ENCODE measurements around the gene MYDGF. TPM values are rescaled to one million over a fixed set of nuclear protein-coding genes. Genes with fewer than 3 reads are reported as not detected.
"Not testable (repeated sequence)": the region's sequence is repeated elsewhere in the genome, so short reads cannot be mapped to it uniquely, and the experiment has no call there.

Gene MYDGF
- 256 TPM for polyA plus RNA-seq (2013, experiment 1 of 2; ENCODE audit: insufficient read length)
- polyA plus RNA-seq (2013, experiment 2 of 2; ENCODE audit: insufficient read length) = 230 TPM

GRCh38 chr19:4669723-4670480 is at the start of gene MYDGF:
Gene MYDGF, minus strand, starts transcription at chr19:4670342. Its CDS starts 8 bp downstream, at chr19:4670334.
- peak; percentile 93 for DNase-seq

DNA sequence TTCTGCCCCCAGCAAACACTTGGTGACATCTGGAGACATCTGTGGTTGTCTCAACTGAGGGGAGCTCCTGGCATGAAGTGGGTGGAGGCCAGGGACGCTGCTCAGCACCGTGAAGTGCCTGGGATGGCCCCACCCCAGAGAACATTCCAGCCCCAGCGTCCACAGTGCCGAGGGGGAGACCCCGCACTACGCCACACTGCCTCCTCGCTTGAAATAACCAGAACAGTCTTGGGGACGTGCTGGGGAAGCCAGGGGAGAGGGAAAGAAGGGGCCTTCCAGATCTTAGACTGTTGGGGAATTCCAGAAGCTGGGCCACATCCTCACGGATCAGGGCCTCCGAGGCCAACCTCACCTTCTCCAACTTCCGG is 49.3 kb upstream of the MYDGF start:
- no peak for DNase-seq

- no peak for DNase-seq
Measured at GRCh38 chr19:4717966-4718701, 48.0 kb upstream of the MYDGF start.

GRCh38 chr19:4717191-4717965 is 47.2 kb upstream of the MYDGF start:
- DNase-seq = no peak

DNA sequence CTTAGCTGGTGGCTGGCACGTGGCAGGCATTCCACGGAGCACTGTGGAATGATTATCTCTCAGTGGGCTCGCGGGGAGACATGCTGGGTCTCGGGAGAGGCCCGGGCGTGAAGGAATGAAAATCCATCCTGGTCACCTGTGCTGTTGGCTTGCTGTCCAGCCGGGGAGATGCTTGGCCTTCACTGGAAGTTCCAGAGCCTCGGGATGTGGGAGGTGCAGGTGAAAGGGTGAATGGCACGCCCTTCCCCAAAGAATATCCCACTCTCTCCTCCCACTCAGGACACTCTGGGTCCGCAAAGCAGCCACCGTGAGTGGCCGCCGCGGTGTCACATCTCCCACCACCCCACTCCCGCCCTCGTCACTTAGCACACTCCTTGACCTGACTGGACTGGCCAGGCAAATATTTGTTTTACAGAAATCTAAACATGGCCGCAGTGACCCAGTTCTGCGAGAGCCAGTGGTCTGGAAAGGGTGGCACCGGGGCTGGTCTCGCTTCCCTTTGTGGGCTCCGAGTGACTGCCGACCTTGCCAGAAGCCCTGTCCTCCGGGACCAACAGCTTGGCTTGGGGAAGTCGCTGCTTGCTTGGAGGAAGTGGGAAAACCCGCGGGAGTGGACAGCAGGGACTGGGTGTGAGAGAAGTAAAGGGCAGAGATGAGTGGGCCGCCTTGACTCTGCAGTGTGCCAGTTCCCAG is 45.5 kb upstream of the MYDGF start:
- no peak for DNase-seq

DNA sequence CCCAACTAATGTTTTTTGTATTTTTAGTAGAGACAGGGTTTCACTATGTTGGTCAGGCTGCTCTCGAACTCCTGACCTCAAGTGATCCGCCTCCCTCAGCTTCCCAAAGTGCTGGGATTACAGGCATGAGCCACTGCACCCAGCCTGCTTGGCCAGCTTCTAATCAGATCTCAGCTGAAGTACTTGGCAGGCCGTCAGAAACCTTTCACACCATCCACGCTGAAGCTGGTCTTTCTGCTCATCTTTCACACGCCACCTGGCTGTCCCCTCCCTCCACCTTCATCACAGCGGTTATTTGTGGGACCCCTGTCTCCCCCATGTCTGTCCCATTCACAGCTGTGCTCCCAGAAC is 45.0 kb upstream of the MYDGF start:
- DNase-seq = not testable (repeated sequence)

DNA sequence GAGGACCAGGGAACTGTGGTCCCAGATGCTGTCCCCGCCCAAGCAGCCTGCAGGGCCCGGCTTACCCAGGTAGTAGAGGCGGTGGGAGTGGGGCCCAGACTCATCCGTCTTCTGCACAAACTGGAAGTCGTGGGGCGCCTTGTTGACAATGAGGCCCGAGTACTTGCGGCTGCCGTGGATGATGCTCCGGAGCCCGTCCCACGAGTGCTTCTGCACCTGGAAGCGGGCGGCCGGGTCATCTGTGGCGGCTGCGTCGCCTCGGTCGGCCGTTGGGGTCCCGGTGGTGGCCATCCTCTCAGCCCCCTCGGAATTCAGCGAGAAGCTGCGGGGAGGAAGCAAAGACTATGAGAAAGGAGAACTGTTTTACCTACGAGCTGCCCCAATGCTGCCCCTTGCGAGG is 43.9 kb upstream of the MYDGF start:
- DNase-seq = no peak

DNA sequence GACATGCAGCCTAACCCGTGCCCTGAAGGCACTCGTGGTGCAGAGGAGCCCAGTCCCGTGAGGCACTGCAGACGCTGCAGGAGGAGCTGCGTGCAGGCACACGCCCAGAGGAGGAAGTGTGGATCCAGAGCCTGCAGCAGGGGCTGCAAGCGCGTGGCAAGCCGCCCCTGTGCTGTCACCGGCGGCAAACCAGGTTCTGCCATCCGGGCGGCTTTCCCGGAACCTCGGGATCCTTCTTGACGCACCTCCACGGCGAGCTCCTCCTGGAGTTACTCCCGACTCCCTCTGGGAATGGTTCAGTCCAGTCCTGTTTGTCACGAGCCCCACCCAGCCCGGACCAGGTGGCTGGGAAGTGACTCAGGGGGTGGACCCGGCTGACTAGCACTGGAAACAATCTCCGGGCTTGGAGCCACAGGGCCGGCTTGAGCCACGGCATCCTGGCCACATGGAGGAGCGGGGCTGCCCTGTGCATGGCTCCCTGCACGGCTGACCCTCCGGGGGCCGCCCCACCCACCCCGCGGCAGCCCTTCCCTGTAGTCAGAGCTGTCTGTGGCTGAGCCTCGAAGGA is 43.3 kb upstream of the MYDGF start:
- peak; percentile 71 for DNase-seq

GRCh38 chr19:4712771-4713170 is 42.6 kb upstream of the MYDGF start:
- DNase-seq = no peak

DNA sequence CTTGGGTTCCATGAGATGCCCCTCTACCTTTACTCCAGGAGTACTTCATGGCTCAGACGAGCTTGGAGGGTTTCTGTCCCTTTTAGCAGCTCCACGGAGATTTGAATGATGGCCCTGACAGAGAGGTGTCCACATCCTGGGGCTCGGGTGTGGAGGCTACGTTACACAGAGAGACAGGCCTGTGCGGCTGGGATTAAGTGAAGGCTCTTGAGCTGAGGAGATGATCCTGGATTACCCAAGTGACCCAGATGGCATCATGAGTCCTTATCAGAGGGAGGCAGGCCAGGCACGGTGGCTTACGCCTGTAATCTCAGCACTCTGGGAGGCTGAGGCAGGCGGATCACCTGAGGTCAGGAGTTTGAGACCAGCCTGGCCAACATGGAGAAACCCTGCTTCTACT is 41.1 kb upstream of the MYDGF start:
- no peak for DNase-seq

GRCh38 chr19:4710281-4710600 is 40.1 kb upstream of the MYDGF start:
- no peak for DNase-seq

DNA sequence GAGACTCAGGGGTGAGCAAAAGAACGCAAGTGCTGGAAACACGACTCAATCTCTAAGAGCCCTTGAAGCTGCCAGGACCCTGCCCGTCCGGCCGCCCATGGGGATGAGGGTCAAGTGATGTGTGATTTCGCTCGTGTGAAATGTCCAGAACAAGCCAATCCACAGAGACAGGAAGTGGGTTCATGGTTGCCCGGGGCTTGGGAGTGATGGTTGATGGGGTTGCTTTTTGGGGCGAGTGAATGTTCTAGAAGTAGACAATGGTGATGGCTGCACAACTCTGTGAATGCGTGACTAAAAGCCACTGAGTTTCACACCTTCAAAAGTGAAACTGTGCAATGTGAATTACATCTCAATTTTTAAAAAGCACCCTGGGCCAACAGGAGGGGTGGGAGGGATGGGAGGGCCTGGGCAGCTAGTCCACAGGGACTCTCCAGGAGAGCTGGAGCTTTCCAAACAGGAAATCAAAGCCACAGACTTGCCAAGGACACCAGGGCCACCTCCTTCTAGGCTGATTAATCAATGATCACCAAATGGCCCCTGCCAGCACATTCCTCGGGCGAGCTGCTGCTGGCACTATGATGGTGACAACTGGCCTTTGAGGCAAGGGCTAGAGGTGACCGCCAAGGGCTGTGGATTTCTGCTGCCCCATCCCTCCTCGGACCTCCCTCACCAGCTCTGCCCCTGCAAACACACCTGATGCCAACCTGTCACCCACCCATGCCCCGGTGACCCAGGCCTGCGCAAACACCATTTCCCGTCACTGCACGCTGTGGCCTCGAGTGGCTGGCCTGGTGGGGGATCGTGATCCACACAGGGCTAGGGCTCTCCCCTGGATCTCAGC is 39.5 kb upstream of the MYDGF start:
- DNase-seq = no peak

GRCh38 chr19:4707956-4708650 is 38.0 kb upstream of the MYDGF start:
- no peak for DNase-seq

GRCh38 chr19:4707322-4707721 is 37.2 kb upstream of the MYDGF start:
- no peak for DNase-seq

DNA sequence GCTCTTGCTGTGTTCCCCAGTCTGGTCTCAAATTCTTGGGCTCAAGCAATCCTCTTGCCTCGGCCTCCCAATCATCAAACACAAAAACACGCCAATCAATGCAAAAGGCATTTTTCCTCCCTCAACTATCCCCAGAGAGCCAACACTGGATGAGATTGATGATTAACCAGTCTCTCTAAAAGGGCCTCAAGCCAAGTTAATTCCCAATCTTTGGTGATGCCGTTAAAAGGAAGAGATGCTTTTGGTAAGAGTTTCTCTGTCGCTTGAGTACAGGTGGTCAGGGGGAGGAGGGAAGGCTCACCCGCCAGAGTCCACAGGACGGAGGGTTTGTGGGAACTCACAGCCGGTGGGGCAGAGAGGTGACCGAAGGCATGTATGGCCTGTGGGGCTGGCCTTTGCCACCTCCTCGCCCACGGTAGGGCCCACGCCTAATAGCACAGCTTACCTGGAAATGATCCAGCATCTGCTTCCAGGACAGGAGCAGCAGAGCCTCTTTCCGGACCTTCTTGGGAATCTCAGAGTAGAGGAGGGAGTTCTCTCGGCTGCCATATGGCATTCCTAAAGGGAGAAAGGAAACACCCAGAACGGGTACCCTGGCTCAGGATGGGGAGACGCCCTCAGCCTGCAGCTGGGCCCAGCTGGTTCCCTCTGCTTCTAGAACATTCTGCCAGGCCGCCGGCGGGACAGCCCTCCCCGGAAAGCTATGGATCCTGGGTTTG is 35.4 kb upstream of the MYDGF start:
- DNase-seq = no peak

DNA sequence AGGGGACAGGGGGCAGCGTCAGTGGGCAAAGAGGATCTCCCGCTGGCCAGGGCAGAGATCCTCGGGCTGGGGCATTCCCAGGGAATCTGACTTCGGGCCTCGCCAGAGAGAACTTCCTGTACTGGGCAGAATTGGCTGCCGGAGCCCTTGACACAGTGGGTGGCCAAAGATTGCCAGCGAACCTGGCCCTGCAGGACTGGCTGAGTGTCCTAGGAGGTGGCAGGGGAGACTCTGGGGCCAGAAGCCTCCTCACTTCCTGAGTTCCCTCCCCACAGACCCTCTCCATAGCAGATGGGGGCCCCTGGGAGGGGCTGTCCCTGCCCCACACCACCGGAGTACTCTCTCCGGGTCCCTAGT is 34.2 kb upstream of the MYDGF start:
- DNase-seq = no peak

GRCh38 chr19:4703671-4704316 is 33.7 kb upstream of the MYDGF start:
- DNase-seq = no peak

GRCh38 chr19:4702764-4703163 is 32.6 kb upstream of the MYDGF start:
- no peak for DNase-seq

- no peak for DNase-seq
Measured at GRCh38 chr19:4701557-4701956, 31.4 kb upstream of the MYDGF start.

- no peak for DNase-seq
Measured at GRCh38 chr19:4700693-4700970, 30.5 kb upstream of the MYDGF start.
